ENCODE data around the gene OARD1. TPM values are rescaled to one million over a fixed set of nuclear protein-coding genes. Genes with fewer than 3 reads are reported as not detected.

The OARD1 gene
- total RNA-seq, 2 donors from 2014 or later: 23.7 to 30.1 TPM

DNA sequence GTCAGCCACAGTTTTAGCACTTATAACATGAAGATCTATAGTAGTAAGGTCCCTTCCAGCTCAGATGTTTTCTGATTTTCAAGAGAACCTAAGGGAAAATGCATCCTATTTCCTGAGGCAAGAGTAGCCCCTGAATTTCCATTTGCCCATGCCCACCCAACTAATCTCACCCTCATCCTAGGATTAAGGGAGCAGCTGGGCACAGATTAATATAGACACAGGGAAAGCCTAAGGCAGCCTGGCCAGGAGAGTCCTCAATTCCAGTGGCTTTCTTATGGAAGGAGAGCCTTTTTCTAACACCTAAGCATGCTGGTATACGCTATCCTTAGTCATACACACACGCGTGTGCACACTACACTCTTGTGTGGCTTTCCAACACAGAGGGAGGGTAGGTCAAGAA lies 17.6 kb downstream of the OARD1 start:
- no peak for ATAC-seq
- intact Hi-C loops (cut with DNase I, micrococcal nuclease): no loop called here

DNA sequence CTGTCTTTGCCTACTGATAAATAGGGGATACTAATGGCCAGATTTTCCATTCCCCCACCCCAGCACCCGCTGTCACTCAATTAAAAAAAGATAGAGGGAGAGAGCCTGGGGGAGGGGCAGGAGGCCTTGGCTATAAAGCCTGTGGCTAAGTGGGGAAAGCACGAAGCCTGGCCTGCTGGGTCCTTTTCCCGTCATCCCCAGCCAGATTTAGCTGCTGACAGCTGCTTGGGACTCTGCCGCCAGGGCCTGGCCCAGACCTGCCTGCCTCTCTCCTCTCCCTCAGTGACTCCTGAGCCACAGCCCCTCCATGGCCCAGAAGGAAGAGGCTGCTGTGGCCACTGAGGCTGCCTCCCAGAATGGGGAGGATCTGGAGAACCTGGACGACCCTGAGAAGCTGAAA lies 19.1 kb downstream of the OARD1 start, which contains the start of gene APOBEC2:
TSS of gene APOBEC2 (plus strand) at position 162 of the 400 bp plus-strand sequence. CDS start at position 308, 146 bp downstream.
- intact Hi-C loops (cut with DNase I, micrococcal nuclease): no loop called here
- DNase-seq: no peak
- no peak for ATAC-seq

More for the DNA sequence above, 17.6 kb downstream of the OARD1 start:
- DNase-seq: no peak

DNA sequence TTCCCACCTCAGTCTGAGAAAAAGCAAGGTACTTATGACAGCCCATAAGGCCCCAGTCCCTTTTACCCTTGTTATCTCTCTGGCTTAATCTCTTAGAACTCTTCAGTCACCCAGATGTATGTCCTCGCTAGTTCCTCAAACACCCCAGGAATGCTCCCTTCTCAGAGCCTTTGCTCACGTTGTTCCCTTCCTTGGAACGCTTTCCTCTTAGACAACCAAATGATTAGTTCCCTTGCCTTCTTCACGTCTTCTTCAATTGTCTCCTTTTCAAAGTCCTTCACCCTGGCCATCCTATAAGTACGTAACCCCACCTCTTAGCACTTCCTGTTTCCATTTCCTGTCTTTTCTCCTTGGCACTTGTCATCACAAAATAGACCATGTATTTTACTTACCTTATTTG lies 20.3 kb downstream of the OARD1 start:
- ATAC-seq: no peak
- intact Hi-C loops (cut with DNase I, micrococcal nuclease): no loop called here

DNA sequence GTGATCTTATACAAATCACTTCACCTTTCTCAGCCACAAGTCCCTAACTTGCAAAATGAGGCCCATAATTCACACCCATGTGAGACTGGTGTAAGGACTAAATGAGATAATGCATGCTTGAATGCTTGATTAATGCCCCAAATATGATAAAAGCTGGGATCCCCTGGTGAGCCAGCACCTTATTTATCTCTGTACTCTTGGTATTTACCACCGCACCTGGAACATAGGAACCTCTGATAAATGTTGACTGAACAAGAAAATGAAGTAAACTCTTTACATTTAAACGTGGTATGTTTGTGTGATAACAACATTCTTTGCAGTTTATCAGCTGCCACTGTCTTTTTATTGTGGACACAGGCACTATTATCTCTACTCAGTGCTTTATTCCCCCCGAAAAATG lies 21.6 kb downstream of the OARD1 start:
- intact Hi-C loops (cut with DNase I, micrococcal nuclease): no loop called here
- ATAC-seq (no peak), DNase-seq (no peak)

More for the DNA sequence above, 20.3 kb downstream of the OARD1 start:
- DNase-seq: no peak

DNA sequence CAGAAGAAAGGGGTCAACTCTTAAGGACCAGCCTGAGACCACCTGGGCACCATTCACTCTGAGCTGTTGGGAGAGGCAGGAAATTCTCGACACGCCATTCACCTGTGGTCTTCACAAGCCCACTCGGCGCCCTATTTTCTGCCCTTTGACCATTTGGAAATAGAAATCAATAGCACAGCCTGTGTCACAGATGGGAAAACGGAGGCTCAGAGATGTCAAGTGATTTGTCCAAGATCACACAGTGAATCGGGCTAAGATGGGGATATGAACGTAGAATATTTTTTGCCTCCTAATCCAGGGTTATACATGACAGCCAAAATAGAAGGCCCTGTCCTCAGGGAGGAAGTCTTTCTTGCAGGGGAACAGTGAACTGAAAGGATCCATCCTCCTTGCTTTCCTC lies 22.2 kb downstream of the OARD1 start:
- no peak for DNase-seq
- intact Hi-C loops (cut with DNase I, micrococcal nuclease): no loop called here
- ATAC-seq: no peak

DNA sequence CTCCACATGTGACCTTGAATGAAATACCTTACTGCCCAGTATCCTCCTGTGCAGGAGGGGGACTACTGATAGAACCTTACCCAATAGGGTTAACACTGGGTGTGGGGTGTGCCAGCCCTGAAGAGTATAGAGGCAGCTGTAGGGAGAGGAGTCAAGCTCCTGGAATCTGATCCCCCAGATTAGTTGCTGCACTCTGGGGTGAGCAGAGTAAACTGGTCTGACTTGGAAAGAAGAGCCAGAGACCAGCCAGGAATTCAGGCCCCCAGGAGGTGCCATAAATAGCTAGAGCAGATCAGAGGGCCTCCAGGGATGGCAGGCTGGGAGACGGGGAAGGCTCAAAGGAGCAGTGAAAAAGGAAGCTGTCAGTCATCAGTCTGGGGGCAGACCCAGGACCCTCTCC lies 22.6 kb downstream of the OARD1 start:
- DNase-seq (no peak), ATAC-seq (no peak)

DNA sequence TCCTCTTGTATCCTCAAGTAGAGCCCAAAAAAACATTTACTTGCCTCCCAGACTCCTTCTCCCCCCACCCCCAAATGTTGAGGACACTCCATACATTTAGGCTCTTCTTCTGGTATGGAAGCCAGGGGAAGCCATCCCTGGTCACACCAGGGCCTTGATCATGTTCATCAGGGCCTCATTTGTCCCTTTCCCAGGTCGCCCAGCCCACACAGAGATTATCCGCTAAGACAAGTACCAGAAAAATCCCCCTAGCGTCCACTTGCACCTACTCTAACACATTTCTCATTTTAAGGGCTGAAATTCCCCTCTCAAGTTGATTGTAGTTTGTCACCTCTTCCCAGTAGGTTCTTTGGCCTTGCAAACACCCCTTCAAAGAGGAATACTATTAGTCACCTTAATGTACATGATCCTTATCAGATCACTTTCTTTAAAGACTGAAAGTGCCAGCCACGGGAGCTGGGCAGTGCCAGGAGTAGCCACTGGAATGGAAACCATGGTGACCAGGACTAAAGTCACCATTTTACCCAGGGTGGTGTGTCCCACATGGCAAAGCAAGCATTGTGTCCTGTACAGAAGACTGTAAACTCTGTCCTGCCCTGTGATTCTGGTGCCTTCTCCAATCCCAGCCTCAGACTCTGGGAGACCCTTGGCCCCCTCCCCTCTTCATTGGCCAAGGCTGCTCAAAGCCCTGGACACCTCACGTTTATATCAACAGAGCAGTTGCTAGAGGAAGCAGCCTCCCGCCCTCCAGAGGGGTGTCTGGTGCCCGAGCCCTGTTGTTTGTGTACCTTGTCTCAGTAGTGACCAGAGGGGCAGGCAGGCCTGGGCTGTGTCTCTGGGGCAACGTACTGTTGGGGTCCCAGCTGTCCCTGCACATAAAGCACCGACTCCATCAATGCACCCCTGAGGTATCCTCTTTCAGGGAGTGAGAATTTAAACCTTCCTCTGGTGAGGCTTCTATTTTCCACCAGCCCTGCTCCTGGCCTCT lies 24.1 kb downstream of the OARD1 start:
- intact Hi-C loops (cut with DNase I, micrococcal nuclease): no loop called here
- DNase-seq (no peak), ATAC-seq (no peak)

More for the DNA sequence above, 22.6 kb downstream of the OARD1 start:
- intact Hi-C loops (cut with DNase I, micrococcal nuclease): no loop called here

DNA sequence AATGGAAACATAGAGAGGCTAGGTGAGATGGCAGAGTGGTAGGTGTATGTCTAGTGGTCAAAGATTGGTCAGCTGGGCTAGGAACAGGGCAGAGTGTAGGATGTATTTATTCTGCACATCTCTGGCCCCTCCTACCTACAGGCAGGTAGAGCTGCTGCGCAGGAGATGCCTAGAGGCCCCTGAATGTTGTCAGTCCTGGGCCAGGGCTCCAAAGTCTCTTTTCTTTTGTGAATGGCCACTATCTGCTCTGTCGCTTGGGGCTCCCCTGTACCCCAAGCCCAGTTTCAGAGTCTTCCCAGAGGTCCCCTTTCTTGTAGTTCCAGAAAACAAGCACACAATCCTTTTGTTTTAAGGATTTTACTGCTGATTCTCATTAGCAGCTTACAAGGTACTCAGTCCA lies 24.9 kb downstream of the OARD1 start:
- ATAC-seq: no peak

DNA sequence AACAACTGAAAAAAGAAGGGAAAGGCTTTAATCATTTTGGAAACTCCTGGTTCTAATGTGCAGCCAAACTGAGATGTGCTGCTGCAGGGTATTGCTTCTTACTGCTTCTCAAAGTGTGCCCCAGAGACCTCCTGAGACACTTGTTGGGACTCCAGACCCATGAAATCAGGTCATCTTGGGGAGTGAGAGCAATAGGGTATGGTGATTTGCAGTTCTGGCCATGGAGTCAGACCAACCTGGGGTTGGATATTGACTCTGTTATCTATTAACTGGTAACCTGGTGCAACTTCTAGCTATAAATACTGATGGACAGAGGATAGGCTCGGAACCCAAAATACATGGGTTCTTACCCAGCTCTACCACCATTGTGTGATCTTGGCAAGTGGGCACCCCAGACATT lies 26.1 kb downstream of the OARD1 start:
- ATAC-seq (no peak), DNase-seq (no peak)
- intact Hi-C loops (cut with DNase I, micrococcal nuclease): no loop called here

More for the DNA sequence above, 24.9 kb downstream of the OARD1 start:
- no peak for DNase-seq
- intact Hi-C loops (cut with DNase I, micrococcal nuclease): no loop called here

DNA sequence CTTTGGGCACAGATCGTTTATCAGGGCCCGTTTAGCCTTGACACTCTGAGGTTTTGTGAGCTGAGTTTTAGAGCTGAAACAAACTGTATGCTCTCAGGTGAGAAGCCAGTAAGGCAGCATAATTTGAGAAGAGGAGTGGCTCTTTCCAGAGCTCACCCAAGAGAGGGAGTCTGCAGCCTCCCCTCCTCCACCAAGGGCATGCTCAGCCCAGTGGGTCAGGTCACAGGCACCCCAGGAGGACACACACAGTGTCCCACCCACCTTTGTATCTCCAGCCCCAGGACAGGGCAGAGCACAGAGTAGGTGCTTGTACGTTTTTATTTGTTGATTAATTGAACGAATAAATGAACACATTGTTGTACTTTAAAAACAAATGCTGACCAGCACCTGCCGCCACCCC lies 26.5 kb downstream of the OARD1 start:
- intact Hi-C loops (cut with DNase I, micrococcal nuclease): no loop called here
- DNase-seq (no peak), ATAC-seq (no peak)

DNA sequence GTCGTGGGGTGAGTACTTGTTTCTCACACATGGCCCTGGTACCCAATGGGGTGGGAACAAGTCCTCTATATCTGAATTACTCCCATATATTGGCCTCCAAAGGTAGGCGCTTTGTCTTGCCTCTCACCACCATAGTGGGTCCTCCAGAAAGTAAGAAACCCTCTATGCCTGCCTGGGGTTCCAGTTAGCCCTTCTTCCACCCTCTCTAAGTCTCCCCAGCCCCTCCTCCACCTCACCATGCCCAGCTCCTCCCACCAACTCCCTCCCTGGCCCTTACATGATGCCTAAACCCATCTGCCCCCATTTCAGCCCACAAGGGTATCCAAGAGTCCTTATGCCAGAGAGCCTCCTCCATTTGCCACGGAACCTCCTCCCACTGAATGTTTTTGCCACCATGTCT lies 29.0 kb downstream of the OARD1 start:
- intact Hi-C loops (cut with DNase I, micrococcal nuclease): no loop called here
- ATAC-seq: no peak
- no peak for DNase-seq

DNA sequence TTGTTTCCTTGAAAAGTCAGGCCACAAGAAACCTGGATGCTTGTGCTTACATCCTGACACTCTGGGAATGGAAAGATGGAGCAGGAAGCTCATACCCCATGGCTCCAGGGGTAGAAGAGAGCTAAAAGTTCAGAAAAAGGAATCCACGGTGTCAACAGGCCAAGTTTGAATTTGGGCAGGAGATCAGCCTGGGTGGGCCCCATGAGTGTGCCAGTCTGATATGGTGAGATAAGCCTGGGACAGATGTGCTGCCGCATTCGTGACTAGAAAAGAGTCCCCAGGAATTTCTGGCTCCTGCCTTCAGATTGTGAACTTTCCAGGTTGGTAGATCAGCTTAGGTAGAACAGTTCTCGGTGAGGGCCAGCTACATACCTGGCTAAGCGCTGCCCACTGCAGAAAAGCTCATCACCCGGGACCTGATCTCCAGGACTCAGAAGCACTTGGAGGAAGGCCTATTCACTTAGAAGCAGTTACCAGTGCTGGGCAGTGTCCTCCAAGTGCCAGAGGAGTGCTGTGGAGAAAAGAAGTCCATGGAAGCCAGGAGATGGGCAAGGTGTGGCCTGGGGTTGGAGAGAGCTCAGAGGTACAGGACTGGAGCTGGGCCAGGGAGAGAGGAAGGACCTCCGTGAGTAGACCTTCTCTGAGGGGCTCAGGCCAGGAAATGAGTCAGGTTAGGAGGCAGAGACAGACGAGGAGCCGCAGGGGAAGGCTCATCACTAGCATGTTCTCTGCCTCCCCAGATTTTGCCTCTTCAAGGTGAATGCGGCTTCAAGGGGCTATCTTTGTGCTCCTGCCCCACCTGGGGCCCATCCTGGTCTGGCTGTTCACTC lies 29.7 kb downstream of the OARD1 start, which contains the start of gene TSPO2:
TSS of gene TSPO2 (plus strand) at position 242 of the 830 bp plus-strand sequence. CDS start at position 761, 519 bp downstream.
- ATAC-seq (no peak), DNase-seq (no peak)
- intact Hi-C loops (cut with DNase I, micrococcal nuclease): no loop called here

DNA sequence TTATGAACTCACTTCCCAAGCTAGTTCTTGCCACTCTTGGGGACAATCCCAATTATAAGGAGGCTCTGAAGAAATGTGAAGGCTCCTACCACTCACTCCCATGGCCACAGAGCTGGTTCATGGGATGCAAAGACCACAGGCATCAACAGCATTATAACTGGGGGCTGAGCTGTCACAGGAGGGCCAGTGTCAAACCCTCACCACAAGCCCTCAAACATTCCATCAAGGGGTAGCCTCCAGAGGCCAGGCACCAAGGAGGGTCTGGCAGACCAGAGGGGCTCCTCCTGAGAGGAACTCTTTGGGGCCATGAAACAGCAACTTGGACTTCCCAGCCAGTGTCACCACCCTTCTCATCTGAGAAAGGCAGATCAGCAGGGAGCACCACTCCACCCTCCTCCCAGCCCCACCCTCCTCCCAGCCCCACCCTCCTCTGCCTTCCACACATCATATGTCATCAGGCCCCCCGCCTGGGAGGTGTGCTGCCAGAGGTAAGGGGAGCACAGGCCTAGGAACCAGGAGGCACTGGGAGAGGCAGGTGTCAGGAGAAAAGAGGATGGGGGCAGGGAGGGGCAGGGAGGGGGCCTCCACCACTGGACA lies 31.1 kb downstream of the OARD1 start:
- intact Hi-C loops (cut with DNase I, micrococcal nuclease): no loop called here
- ATAC-seq: peak; percentile 34
- DNase-seq: peak in 1 of 2 donors; percentile 41

DNA sequence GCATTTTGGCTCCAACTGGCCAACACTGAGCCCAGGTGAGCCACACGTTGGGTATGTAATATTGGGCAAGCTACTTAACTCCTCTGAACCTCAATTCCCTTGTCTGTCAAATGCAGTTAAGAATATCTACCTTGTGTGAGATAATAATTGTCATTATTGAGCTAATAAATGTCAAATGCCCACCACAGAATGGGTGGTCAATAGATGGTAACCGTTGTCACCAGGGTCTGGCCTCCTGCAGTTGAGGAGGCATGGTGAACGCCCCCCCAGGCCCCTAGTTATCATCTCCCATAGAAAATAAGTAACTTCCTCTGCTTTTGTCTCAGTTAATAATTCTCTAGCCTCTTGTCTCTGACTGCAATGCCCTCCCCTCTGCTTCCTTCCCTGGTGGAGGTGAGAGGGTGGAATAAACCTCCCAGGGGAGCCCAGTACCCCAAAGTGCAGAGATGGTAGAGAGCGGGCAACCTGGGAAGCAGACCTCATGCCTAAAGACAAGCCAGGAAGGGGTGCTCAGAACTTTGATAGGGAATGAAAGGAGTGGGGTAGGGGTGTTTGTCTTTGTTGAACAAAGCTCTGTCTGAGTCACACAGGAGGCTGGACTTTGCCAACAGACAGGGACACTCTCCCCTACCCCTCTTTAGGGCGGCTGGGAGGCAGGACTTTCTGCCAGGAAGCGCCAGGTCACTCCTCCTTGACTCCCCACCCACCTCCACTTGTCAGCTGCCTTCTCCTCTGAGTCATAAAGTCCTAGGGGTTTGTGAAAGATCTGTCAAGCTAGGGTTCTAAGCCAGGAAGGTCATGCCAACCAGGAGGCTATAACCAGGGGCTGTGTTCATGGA lies 31.8 kb downstream of the OARD1 start:
- intact Hi-C loops (cut with DNase I, micrococcal nuclease): no loop called here
- peak; percentile 85 for ATAC-seq
- DNase-seq: peak; percentile 42 to 86

DNA sequence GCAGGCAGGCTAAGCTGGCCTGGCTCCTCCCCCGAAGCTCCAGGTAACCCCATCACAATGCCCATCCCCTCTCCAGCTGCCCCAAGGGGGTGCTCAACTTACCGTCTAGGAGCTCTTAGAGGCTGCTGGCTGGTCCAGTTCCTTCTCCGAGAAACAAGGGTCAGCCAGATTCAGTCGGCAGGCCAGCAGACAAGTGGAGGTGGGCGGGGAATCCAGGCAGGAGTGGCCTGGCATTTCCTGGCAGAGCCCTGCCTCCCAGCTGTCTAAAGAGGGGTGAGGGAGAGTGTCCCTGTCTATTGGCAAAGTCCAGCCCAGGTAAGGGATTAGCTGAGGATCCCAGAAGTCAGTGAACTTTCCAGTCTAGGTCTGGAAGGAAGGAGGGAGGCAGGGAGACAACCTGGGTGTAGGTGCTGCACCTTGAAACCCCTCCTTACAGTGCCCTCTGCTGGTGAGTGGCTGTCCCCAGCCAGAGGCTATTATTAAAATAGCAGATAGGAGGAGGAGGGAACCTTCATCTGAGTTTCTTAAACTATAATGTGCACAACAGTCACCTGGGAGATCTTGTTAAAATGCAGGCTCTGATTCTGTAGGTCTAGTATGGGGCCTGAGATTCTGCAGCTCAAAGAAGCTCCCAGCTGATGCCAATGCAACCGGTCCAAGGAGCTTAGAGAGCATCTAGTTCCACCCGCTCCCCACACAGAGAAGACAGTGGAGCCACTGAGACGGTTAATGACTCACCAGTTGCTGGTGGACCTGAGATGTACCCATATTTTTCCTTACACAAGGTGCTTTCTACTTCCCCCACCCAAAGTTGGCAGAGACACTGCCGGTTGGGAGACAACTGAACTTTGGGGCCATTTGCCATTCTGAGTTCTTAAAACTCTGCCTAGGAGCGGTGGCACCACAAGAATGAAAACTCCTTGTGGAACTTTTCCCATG lies 32.8 kb downstream of the OARD1 start, which contains the start of gene UNC5CL:
TSS of gene UNC5CL (minus strand) at position 162 of the 939 bp plus-strand sequence. CDS start 4,147 bp downstream, outside the sequence.
- DNase-seq: peak; percentile 75 to 81
- intact Hi-C loops (cut with DNase I, micrococcal nuclease): no loop called here
- ATAC-seq: peak; percentile 77

DNA sequence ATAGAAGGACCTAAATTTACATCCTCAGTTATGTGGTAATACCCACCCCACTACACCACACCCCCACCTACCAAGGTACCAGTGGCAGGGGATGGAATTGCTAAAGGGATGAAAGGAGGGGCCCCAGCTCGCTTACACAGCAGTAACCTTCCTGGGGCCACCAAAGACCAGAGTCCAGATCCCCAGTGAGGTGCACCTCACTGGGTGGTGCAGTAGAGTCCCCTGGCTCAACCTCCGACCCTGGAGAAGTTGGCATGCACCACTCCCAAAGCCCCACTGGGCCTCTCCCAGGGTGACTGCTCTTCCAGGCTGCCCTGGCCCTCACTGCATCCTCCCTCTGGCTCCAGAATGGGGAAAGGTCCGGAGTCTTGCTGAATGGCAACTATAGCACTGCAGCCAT lies 34.0 kb downstream of the OARD1 start:
- intact Hi-C loops (cut with DNase I, micrococcal nuclease): no loop called here
- DNase-seq (no peak), ATAC-seq (no peak)

Data from left colon (tissue), 2 donors.